GM20431 (cell line): ENCODE results near the gene CBFA2T2.
"Not testable (repeated sequence)": the region's sequence is repeated elsewhere in the genome, so short reads cannot be mapped to it uniquely, and the experiment has no call there.

ENCODE experiments used
- in situ Hi-C: fragments of 300-500 bp; cut with MseI, MboI; formaldehyde crosslinking; loops from one replicate; pipeline ENCODE4 v1.15.0; 2020; ENCODE audit warnings: low sequenced_read_pairs; ENCODE audit not compliant: unreplicated experiment

Gene CBFA2T2

DNA sequence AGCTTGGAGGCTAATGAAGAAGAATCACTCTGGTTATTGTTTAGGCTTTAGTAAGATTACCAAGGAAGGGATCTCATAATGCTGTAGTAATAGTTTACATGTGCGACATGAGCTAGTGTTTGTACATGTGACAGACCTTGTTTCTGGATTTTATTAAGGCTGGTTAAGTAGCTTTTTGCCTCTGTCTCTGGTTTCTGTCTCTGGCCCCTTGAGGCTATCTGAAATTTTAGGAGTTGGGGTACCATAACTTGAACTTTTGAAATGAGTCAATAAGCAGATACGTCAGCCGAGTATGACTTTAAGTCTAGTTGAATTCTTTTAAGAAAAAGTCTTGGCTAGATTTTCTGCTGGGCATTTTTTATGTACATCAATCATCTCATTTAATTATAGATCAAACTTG, 9.5 kb downstream of the CBFA2T2 start:
- in situ Hi-C loops = no loop called here

DNA sequence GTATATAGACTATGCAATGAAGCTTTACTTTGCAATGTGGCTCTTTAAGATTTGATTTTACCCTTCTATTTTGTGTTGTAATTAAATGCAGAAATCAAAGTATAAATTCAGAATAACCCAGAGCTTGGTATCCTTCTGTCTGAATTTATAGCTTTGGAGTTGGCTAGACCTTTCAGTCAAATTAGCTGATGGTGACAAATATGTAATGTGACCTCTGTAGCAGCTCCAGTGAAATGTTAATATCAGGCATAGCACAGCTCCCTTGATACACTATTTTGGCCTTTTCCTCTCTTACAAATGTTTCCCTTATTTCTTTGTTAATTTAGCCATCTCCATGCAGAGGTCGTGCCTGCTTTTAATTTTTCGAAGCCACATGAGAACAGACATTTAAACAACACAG, 11.1 kb downstream of the CBFA2T2 start:
- in situ Hi-C loops = no loop called here

DNA sequence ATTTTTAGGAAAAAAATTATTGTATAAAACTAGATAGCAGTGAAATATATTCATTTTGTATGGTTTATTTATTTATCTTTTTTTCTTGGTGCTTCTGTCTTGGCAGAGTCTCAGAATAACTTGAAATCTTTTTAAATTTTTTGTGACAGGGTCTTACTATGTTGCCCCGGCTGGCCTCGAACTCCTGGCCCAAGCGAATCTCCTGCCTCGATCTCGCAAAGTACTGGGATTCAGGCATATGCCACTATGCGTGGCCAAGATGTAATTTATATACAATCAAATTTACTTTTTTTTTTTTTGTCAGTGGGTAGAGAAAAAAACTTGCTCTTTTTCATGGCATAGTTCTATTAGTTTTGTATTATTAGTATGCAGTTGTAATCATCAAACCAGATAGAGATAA, 13.7 kb downstream of the CBFA2T2 start:
- in situ Hi-C loops = no loop called here

- in situ Hi-C loops = no loop called here
Measured at GRCh38 chr20:33506576-33506975, 16.7 kb downstream of the CBFA2T2 start.

DNA sequence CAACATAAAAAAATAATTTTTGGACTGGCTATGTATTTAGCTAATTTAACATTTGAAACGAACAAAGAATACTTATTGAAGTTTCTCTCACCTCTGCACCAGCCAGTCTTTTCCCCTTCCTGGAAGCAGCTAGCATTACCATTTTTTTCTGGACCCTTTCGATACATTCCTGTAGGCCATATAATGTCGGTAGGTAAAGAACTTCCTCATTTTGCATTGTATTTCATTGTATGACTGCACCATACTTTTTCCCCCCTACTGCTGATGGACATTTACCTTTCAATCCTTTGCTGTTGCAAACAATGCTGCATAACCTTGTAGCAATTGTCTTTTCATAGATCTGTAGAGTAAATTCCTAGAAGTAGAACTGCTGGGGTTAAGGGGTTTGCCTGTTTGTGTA, 17.6 kb downstream of the CBFA2T2 start:
- in situ Hi-C loops = no loop called here

DNA sequence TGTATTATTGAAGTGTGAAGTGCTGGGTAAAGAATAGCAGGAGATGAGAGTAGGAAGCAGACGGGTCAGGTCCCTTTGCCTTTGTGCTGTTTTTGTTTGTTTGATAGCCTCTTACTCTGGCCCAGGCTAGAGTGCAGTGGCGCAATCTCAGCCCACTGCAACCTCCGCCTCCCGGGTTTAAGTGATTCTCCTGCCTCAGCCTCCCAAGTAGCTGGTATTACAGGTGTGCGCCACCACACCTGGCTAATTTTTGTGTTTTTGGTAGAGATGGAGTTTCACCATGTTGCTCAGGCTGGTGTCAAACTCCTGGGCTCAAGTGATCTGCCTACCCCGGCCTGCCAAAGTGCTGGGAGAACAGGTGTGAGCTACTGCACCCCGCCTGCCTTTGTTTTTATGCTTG, 18.1 kb downstream of the CBFA2T2 start:
- in situ Hi-C loops = not testable (repeated sequence)

DNA sequence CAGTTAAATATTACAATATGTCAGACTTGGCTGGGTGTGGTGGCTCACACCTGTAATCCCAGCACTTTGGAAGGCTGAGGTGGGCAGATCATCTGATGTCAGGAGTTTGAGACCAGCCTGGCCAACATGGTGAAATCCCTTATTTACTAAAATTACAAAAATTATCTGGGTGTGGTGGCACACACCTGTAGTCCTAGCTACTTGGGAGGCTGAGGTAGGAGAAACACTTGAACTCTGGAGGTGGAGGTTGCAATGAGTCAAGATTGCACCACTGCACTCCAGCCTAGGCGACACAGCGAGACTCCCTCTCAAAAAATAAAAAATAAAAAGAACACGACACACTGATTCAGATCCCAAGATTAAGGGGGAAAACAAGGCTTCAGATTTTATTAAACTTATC, 19.2 kb downstream of the CBFA2T2 start:
- in situ Hi-C loops = not testable (repeated sequence)

- in situ Hi-C loops = not testable (repeated sequence)
Measured at GRCh38 chr20:33511876-33512275, 22.0 kb downstream of the CBFA2T2 start.

DNA sequence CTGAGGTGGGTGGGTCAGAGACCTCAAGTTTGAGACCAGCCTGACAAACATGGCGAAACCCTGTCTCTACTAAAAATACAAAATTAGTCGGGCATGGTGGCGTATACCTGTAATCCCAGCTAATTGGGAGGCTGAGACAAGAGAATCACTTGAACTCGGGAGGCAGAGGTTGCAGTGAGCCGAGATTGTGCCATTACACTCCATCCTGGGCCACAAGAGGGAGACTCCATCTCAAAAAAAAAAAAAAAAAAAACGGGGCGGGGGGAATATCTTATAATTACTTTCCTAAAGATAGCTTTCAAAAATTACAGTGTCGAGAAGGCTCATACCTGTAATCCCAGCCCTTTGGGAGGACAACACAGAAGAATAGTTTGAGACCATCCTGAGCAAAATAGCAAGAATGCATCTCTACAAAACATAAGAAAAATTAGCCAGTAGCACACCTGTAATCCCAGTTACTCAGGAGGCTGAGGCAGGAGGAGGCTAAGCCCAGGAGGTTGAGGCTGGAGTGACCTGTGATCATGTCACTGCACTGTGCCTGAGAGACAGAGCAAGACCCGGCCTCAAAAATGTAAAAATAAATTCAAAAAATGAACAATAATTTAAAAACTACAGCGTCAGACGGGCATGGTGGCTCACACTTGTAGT, 25.8 kb downstream of the CBFA2T2 start:
- in situ Hi-C loops = no loop called here

- in situ Hi-C loops = no loop called here
Measured at GRCh38 chr20:33516882-33517281, 27.0 kb downstream of the CBFA2T2 start.

GRCh38 chr20:33518071-33518470, 28.2 kb downstream of the CBFA2T2 start:
- in situ Hi-C loops = no loop called here

DNA sequence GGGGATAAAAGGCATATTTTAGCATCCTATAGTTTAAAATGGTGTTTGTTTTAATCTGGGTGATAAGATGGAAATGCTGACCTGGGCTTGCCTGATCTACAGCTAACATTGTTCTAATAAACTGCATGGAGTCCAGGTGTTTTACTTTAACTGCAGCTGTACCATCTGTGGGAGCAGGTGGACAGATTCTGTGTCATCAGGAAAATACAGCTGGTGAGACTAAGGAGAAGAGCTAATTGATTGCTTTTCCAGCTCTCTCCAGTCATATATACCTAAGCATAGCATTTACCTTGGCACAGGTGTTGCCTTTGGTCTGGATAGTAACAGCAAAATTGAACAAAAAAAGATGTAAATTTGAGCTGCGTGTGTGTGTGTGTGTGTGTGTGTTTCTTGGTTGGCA, 31.6 kb downstream of the CBFA2T2 start:
- in situ Hi-C loops = no loop called here

DNA sequence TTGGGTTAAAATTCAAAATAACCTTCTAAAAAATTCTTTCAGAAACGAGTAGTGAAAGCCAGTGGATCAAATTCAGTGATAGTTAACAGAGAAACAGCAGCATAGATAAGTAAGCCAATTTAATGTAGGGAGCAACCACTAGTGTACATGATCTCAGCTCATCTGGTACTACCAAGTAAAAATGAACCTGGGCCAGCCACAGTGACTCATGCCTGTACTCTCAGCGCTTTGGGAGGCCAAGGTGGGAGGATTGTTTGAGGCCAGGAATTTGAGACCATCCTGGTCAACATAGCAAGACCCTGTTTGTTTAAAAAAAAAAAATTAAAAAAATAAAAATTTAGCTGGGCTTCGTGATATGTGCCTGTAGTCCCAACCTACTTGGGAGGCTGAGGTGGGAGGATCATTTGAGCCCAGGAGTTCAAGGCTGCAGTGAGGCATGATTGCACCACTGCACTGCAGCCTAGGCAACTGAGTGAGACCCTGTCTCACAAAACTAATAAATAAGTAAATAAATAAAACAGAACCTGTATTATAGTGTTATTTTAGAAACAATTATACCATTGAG, 32.4 kb downstream of the CBFA2T2 start:
- in situ Hi-C loops = no loop called here

- in situ Hi-C loops = no loop called here
Measured at GRCh38 chr20:33524261-33524660, 34.4 kb downstream of the CBFA2T2 start.

DNA sequence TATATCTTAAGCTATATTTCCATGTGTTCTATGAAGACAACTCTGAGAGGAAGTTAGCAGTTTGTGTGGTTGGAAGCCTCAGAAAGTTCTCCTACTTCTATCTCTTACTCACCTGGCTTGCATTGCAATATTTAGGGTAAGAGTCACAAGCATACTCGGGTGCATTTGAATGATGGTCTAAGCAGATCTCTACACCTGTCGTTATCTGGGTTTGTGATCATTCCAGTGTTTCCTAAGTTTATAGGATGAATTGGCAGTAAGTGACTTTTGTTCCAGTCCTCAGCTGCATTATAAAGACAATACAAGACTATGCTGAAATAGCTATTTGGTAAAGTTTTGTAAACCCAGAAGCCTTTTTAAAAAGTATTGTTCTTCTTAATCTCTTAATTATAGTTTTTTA, 36.9 kb downstream of the CBFA2T2 start:
- in situ Hi-C loops = no loop called here

DNA sequence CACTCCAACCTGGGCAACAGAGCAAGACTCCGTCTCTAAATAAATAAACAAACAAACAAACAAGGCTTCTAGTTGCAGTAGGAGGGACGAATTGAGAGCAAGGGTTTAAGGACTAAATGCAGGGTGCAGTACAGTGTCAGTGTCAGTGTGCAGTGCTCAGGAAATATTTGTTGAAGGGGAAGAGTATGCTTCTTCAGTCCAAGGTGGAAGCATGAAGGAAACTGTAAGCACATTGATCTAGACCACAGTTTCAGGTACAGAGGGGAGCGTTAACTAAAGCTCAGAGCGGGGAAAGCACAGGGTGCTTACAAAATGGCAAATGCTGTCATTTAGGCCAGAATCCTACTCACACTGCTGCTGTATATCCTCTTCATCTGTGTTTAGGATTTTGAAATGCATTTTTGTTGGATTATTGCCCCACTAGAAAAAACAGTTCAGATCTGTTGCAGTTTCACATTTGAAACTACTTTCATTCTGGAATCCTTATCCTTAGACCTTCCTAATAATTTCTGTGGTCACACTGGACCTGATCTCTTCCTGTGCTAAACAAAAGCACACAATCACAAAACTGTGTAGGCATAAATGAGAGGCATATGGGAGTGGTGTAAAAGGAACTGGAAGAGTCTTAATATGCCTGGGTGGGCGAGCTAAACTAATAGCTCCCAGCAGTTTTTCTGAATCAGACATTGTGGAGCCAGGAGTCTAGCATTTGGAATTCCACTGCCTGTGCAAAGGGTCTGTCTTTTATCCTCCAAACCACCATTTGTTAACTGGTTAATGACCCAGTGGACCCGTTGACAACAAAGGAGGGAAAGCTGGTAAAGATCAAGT, 41.4 kb downstream of the CBFA2T2 start:
- in situ Hi-C loops = no loop called here

- in situ Hi-C loops = no loop called here
Measured at GRCh38 chr20:33531885-33532284, 42.0 kb downstream of the CBFA2T2 start.

DNA sequence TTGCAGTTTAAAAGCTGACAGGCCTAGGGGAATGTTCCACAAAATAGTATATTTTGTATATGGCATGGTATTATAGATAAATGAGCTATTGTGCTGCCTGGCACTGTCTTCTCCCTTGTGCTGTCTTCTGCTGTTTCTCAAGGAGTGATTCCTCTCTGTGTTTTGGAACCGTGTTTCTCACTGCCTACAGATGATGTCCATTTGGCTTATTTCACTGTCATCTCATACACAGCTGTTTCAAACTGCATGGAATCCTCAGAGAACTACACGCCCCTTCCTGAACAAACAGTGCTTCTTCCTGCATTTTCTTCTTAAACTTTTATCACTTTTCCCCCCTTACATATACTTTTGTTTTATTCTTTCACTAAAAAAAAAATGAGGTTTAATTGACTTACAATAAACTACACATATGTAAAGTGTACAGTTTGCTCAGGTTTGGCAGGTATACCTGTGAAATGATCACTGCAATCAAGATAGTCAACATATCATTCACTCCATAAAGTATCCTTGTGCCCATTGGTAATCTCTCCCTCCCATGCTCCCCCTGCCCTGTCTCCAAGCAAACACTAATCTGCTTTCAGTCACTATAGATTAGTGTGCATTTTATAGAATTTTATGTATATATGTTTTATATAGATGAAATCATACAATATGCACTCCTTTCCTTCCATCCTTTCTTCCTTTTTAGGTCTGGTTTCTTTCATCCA, 43.0 kb downstream of the CBFA2T2 start:
- in situ Hi-C loops = no loop called here

GRCh38 chr20:33535717-33536116, 45.8 kb downstream of the CBFA2T2 start:
- in situ Hi-C loops = not testable (repeated sequence)

DNA sequence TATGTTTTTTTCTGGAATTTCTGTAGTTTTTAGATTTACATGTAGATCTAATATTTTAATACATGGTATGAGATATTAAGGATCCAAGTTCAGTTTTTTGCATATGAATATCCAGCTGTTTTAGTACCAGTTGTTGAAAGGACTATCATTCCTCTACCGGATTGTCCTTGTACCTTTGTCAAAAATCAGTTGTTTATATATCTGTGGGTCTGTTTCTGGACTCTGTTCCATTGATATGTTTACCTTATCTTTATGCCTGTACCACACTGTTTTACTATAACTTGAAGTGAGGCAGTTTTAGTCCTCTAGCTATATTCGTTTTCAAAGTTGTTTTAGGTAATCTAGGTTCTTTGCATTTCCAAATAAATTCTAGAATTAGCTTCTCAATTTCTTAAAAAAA, 47.7 kb downstream of the CBFA2T2 start:
- in situ Hi-C loops = no loop called here

DNA sequence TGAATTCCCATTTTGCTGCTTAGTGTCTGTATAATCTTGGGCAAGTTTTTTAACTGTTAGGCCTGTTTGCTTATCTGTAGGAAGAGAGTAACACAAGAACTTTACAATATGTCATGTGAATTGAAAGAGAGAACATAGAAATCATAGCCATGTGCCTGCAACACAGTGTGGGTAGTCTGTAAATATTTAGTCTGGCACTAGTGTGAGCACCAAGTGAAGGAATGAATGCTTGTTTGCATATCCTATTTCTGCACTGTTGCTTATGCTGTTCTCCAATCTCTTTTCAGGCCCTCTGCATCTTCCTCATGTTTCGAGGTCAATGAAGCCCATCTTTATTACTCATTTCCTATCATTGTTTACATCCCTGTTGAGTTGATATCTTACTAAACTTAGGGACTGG, 49.2 kb downstream of the CBFA2T2 start:
- in situ Hi-C loops = no loop called here
